H1 (cell line): ENCODE results near the gene ATAT1. TPM values are rescaled to one million over a fixed set of nuclear protein-coding genes. Genes with fewer than 3 reads are reported as not detected.

Source experiments
- CTCF ChIA-PET: fragments of 300-600 bp; sonication (Branson Sonifier 250); formaldehyde crosslinking; loops from one replicate; lab custom pipeline; 2021; ENCODE audit not compliant: partially characterized antibody; lab: Charles Lee
- POLR2A ChIA-PET: fragments of 300-600 bp; sonication (Branson Sonifier 250); formaldehyde crosslinking; loops from one replicate; lab custom pipeline; 2021; ENCODE audit warnings: inconsistent platforms; ENCODE audit not compliant: partially characterized antibody; lab: Charles Lee
- DNase-seq, 2 experiments: peaks; one replicate each; pipeline versions ENCODE4 v3.0.0 to v3.0.0-alpha.2; 2010 to 2022; ENCODE audit warnings: low spot score in 2 of 2, low read depth in 1 of 2, mixed read lengths in 1 of 2
- FAIRE-seq: peaks from 2 replicates; lab custom pipeline; 2011; peaks lifted over from hg19 to GRCh38; lab: Jason Lieb, UNC
- H2AFZ ChIP-seq: 2 replicates; pipeline ENCODE4 v1.8.1; 2012; ENCODE audit warnings: low read length, inconsistent platforms
- H2AK5ac ChIP-seq: 2 replicates; pipeline ENCODE4 v1.6.1; 2013; ENCODE audit warnings: low read depth, low read length
- H2BK120ac ChIP-seq: replicated peaks from 2 replicates; pipeline ENCODE3; 2013; ENCODE audit warnings: low read depth, low read length, inconsistent platforms
- H2BK12ac ChIP-seq: 2 replicates; pipeline ENCODE4 v1.6.1; 2013; ENCODE audit warnings: low read depth, low read length
- H2BK15ac ChIP-seq: 2 replicates; pipeline ENCODE4 v1.6.1; 2013; ENCODE audit warnings: low read length
- H2BK20ac ChIP-seq: 2 replicates; pipeline ENCODE4 v1.6.1; 2013; ENCODE audit warnings: low read length
- H2BK5ac ChIP-seq: 2 replicates; pipeline ENCODE4 v1.6.1; 2013; ENCODE audit warnings: low read depth, low read length
- H3K14ac ChIP-seq: 2 replicates; pipeline ENCODE4 v1.6.1; 2013; ENCODE audit warnings: inconsistent platforms; ENCODE audit not compliant: insufficient read length
- H3K18ac ChIP-seq: 2 replicates; pipeline ENCODE4 v1.6.1; 2013; ENCODE audit warnings: low read length; ENCODE audit errors: extremely low read depth
- H3K23ac ChIP-seq: 2 replicates; pipeline ENCODE4 v1.6.1; 2013; ENCODE audit warnings: inconsistent platforms; ENCODE audit not compliant: insufficient read length
- H3K23me2 ChIP-seq: 2 replicates; pipeline ENCODE4 v1.6.1; 2013; ENCODE audit warnings: low read depth, low read length
- H3K27ac ChIP-seq: 2 replicates; pipeline ENCODE4 v1.6.1; 2011; ENCODE audit warnings: low read depth, low read length, inconsistent platforms
- H3K27me3 ChIP-seq, 4 experiments: replicated peaks in 1 of 4; 1 replicate in 1 of 4; 2 replicates in 3 of 4; pipeline versions ENCODE4 v1.6.1 to v1.8.1; 2011 to 2013; ENCODE audit warnings: low read length in 3 of 4, mild to moderate bottlenecking in 3 of 4, inconsistent platforms in 2 of 4, mixed read lengths in 2 of 4, moderate library complexity in 1 of 4; ENCODE audit not compliant: control insufficient read depth in 3 of 4, insufficient read depth in 3 of 4; ENCODE audit errors: extremely low read depth in 1 of 4
- H3K36me3 ChIP-seq, 4 experiments: 2 replicates each; pipeline versions ENCODE4 v1.6.1 to v1.8.1; 2011 to 2013; ENCODE audit warnings: mild to moderate bottlenecking in 4 of 4, low read length in 3 of 4, moderate library complexity in 2 of 4, control low read depth in 1 of 4, inconsistent platforms in 1 of 4; ENCODE audit not compliant: insufficient read depth in 4 of 4, control insufficient read depth in 2 of 4
- H3K4ac ChIP-seq: replicated peaks from 2 replicates; pipeline ENCODE3; 2013; ENCODE audit warnings: low read length, low read depth, mixed read lengths, inconsistent platforms; ENCODE audit not compliant: insufficient read length
- H3K4me1 ChIP-seq, 4 experiments: replicated peaks in 1 of 4; 1 replicate in 1 of 4; 2 replicates in 3 of 4; pipeline versions ENCODE4 v1.6.1 to v1.8.1; 2011 to 2013; ENCODE audit warnings: low read length in 3 of 4, inconsistent platforms in 2 of 4, mixed read lengths in 1 of 4; ENCODE audit not compliant: insufficient read depth in 4 of 4, control insufficient read depth in 3 of 4
- H3K4me2 ChIP-seq, 2 experiments: 2 replicates each; pipeline versions ENCODE4 v1.6.1 to v1.8.1; 2011 to 2013; ENCODE audit warnings: low read depth in 2 of 2, low read length in 2 of 2, control low read depth in 1 of 2, inconsistent platforms in 1 of 2, mild to moderate bottlenecking in 1 of 2; ENCODE audit not compliant: insufficient read depth in 1 of 2
- H3K4me3 ChIP-seq, 4 experiments: fragments of 200-600, 300-600 bp in 1 of 4; sonication (generic), shearing (Covaris generic), sonication (Bioruptor Twin) in 1 of 4; 2 replicates each; pipeline versions ENCODE4 v1.5.1 to v1.8.1; 2011 to 2016; ENCODE audit warnings: low read length in 4 of 4, low read depth in 3 of 4, control low read depth in 2 of 4, inconsistent platforms in 2 of 4, mild to moderate bottlenecking in 2 of 4, mixed read lengths in 1 of 4, moderate library complexity in 1 of 4; ENCODE audit not compliant: insufficient read depth in 2 of 4; ENCODE audit errors: extremely low read depth in 1 of 4
- H3K56ac ChIP-seq: replicated peaks from 2 replicates; pipeline ENCODE3; 2013; ENCODE audit warnings: low read depth, mild to moderate bottlenecking, mixed read lengths, low read length, inconsistent platforms; ENCODE audit not compliant: insufficient read length
- H3K79me1 ChIP-seq: 2 replicates; pipeline ENCODE4 v1.6.1; 2013; ENCODE audit warnings: low read depth, low read length, control low read depth
- H3K79me2 ChIP-seq, 2 experiments: 2 replicates each; pipeline versions ENCODE4 v1.6.1 to v1.8.1; 2012 to 2013; ENCODE audit warnings: low read length in 2 of 2, mild to moderate bottlenecking in 2 of 2, inconsistent platforms in 1 of 2; ENCODE audit not compliant: insufficient read depth in 2 of 2, control insufficient read depth in 1 of 2
- H3K9ac ChIP-seq, 4 experiments: replicated peaks in 1 of 4; 1 replicate in 1 of 4; 2 replicates in 3 of 4; pipeline versions ENCODE4 v1.6.1 to v1.8.1; 2011 to 2013; ENCODE audit warnings: low read depth in 3 of 4, low read length in 3 of 4, control low read depth in 2 of 4, mild to moderate bottlenecking in 2 of 4, moderate library complexity in 2 of 4, inconsistent platforms in 1 of 4; ENCODE audit errors: extremely low read depth in 1 of 4
- H3K9me3 ChIP-seq, 2 experiments: 2 replicates each; pipeline versions ENCODE4 v1.6.1 to v1.8.1; 2012 to 2013; ENCODE audit warnings: mild to moderate bottlenecking in 2 of 2, moderate library complexity in 2 of 2, control low read depth in 1 of 2, inconsistent platforms in 1 of 2, low read depth in 1 of 2, low read length in 1 of 2, mixed read lengths in 1 of 2; ENCODE audit not compliant: insufficient read depth in 2 of 2
- H4K20me1 ChIP-seq, 2 experiments: replicated peaks in 1 of 2; 2 replicates each; pipeline versions ENCODE3 to v1.8.1; 2011 to 2013; ENCODE audit warnings: inconsistent platforms in 2 of 2, low read length in 2 of 2, mild to moderate bottlenecking in 1 of 2; ENCODE audit not compliant: insufficient read depth in 2 of 2, control insufficient read depth in 1 of 2
- H4K5ac ChIP-seq: 2 replicates; pipeline ENCODE4 v1.6.1; 2013; ENCODE audit warnings: low read length, low read depth, mixed read lengths, inconsistent platforms; ENCODE audit not compliant: insufficient read length
- H4K8ac ChIP-seq: 2 replicates; pipeline ENCODE4 v1.8.0; 2013; ENCODE audit warnings: mild to moderate bottlenecking, moderate library complexity, low read length, inconsistent platforms; ENCODE audit not compliant: insufficient read depth; ENCODE audit errors: extremely low read depth
- H4K91ac ChIP-seq: replicated peaks from 2 replicates; pipeline ENCODE3; 2013; ENCODE audit warnings: low read length, mixed read lengths, inconsistent platforms; ENCODE audit not compliant: insufficient read length
- ATF3 ChIP-seq: IDR thresholded peaks from 2 replicates; pipeline ENCODE4 v1.6.1; 2011; ENCODE audit warnings: low read depth, mild to moderate bottlenecking, low read length; ENCODE audit not compliant: insufficient read depth
- CBX8 ChIP-seq: fragments of 300-800, 300-1000 bp; sonication (generic); IDR thresholded peaks from 2 replicates; pipeline ENCODE4 v1.7.1; 2016; ENCODE audit warnings: low read depth, low read length, borderline replicate concordance
- CTBP2 ChIP-seq: IDR thresholded peaks from 2 replicates; pipeline ENCODE4 v1.7.0; 2011; ENCODE audit warnings: borderline replicate concordance, mild to moderate bottlenecking, moderate library complexity, mixed read lengths, low read length; ENCODE audit not compliant: insufficient read depth, insufficient read length
- GTF2F1 ChIP-seq: IDR thresholded peaks from 2 replicates; pipeline ENCODE4 v1.6.1; 2012; ENCODE audit warnings: low read depth, low read length, improper control_type of control experiment, borderline replicate concordance
- JUN ChIP-seq: IDR thresholded peaks from 2 replicates; pipeline ENCODE4 v1.6.1; 2011; ENCODE audit warnings: low read depth, mild to moderate bottlenecking, improper control_type of control experiment, low read length
- MAX ChIP-seq: IDR thresholded peaks from 2 replicates; pipeline ENCODE4 v1.6.1; 2012; ENCODE audit warnings: inconsistent platforms
- POU5F1 ChIP-seq: IDR thresholded peaks from 2 replicates; pipeline ENCODE4 v1.6.1; 2011; ENCODE audit warnings: low read depth, mild to moderate bottlenecking, low read length, moderate library complexity
- SP1 ChIP-seq: IDR thresholded peaks from 2 replicates; pipeline ENCODE4 v1.6.1; 2011; ENCODE audit warnings: low read depth, low read length
- SP2 ChIP-seq: IDR thresholded peaks from 2 replicates; pipeline ENCODE4 v1.6.1; 2012; ENCODE audit warnings: mild to moderate bottlenecking, low read length, inconsistent platforms
- SP4 ChIP-seq: IDR thresholded peaks from 2 replicates; pipeline ENCODE4 v1.6.1; 2012; ENCODE audit warnings: low read length, inconsistent platforms
- SRF ChIP-seq: IDR thresholded peaks from 2 replicates; pipeline ENCODE4 v1.6.1; 2011; ENCODE audit warnings: mild to moderate bottlenecking, low read depth, low read length, moderate library complexity
- YY1 ChIP-seq: IDR thresholded peaks from 2 replicates; pipeline ENCODE4 v1.6.1; 2011; ENCODE audit warnings: low read depth, mild to moderate bottlenecking, low read length
- ZNF274 ChIP-seq: IDR thresholded peaks from 2 replicates; pipeline ENCODE4 v1.7.0; 2012; ENCODE audit warnings: low read length, borderline replicate concordance; ENCODE audit errors: extremely low read depth
- WGBS, 2 experiments: shearing (Covaris generic) in 1 of 2; methylation state at CpG; one replicate each; pipeline versions ENCODE4 v1.1.6 to v1.1.7; 2013 to 2015; ENCODE audit warnings: low lambda C conversion rate in 2 of 2, mixed read lengths in 2 of 2, inconsistent platforms in 1 of 2, low coverage in 1 of 2, missing lambda C conversion rate in 1 of 2; ENCODE audit not compliant: insufficient replicate concordance in 2 of 2, insufficient coverage in 1 of 2, insufficient read length in 1 of 2; ENCODE audit errors: extremely low coverage in 1 of 2, missing lambda C conversion rate in 1 of 2; 5-methylcytosine and 5-hydroxymethylcytosine counted together
- polyA plus RNA-seq, 7 experiments: library from polyadenylated mRNA; depleted of rRNA in 3 of 7; stranded (reverse) in 5 of 7; unstranded in 2 of 7; fragments of >200 nt in 5 of 7; fragments of 200-250 nt in 2 of 7; gene quantifications; 1 replicate in 5 of 7; 2 replicates in 1 of 7; 4 replicates in 1 of 7; pipeline versions ENCODE4 v1.2.1 to v1.2.3, GENCODE V29; 2011 to 2013; ENCODE audit warnings: missing spikeins in 2 of 7, mixed read lengths in 2 of 7
- total RNA-seq: library from RNA; stranded (reverse); fragmentation: NEBNext Ultra II Directional; extraction: Animal tissue kit (Norgen Biotek cat#: 25700); gene quantifications from 2 replicates; pipeline ENCODE4 v1.2.1, GENCODE V29; 2021

The ATAT1 gene
- total and polyA plus RNA-seq, 2 of the 8 experiments (the other 6 are each of a cell fraction or from before 2014, with no cell fraction given): 14.4 to 14.6 TPM

GRCh38 chr6:30681766-30682142 is 55.1 kb downstream of the ATAT1 start:
- CTCF ChIA-PET: interaction anchor here (0.6 to 11.0 kb wide), 10 partner anchors 9 to 137 kb away, joined by 3 to 147 read pairs (median 5); partner anchors contain the start of genes DHX16, FLOT1, MDC1 and NRM
- H3K4me2 ChIP-seq: no peak overlapping the region
- FAIRE-seq: no peak
- H3K4me1 ChIP-seq: peaks cover 7 to 32% (median 21%) of the 10 kb centered on the region in 4 experiments
- no peak overlapping the region for H3K4ac ChIP-seq
- H3K79me2 ChIP-seq: peaks cover 0 to 18% of the 10 kb centered on the region in 2 experiments; a peak in 3 of 4 replicates
- H3K27ac ChIP-seq: no peak overlapping the region
- no peak overlapping the region for H4K91ac ChIP-seq
- no peak overlapping the region; the same call in 1 of the 2 replicates for H2BK5ac ChIP-seq
- no peaks in the 10 kb centered on the region; a peak in 2 of 8 replicates for H3K36me3 ChIP-seq
- 86% methylated on average over 4 of the region's 4 CpGs; no CpG with 5 or more reads in 1 of the 2 experiments for WGBS, 2 experiments
- no peak overlapping the region for H2BK12ac ChIP-seq
- H3K14ac ChIP-seq: no peak overlapping the region
- no peak overlapping the region for H2BK120ac ChIP-seq
- DNase-seq: no peak
- H2BK15ac ChIP-seq: peak overlapping the region; percentile 88; the same call in 1 of the 2 replicates
- no peak overlapping the region for H2BK20ac ChIP-seq
- no peak overlapping the region for H4K8ac ChIP-seq
- peaks cover 3 to 9% of the 10 kb centered on the region in 2 experiments for H4K20me1 ChIP-seq
- POLR2A ChIA-PET: interaction anchor here (0.5 to 18.7 kb wide), 5 partner anchors 15 to 43 kb away, joined by 4 to 388 read pairs (median 4); partner anchors contain the start of genes MDC1 and TUBB
- peaks cover 4% of the 10 kb centered on the region; the same call in 1 of the 2 replicates for H3K79me1 ChIP-seq
- no peak overlapping the region for H3K23ac ChIP-seq
- H3K9ac ChIP-seq: no peak overlapping the region
- H3K18ac ChIP-seq: no peak overlapping the region
- H3K56ac ChIP-seq: no peak overlapping the region
- H4K5ac ChIP-seq: no peak overlapping the region
- H3K9me3 ChIP-seq: no peaks in the 10 kb centered on the region
- H2AK5ac ChIP-seq: no peak overlapping the region
- no peak overlapping the region; a peak in 2 of 8 replicates for H3K4me3 ChIP-seq
- H3K27me3 ChIP-seq: no peaks in the 10 kb centered on the region
- H2AFZ ChIP-seq: no peak overlapping the region
- H3K23me2 ChIP-seq: peaks cover 9% of the 10 kb centered on the region
- TF ChIP-seq GTF2F1 (no peak), JUN (no peak), CTBP2 (no peak), SRF (no peak), POU5F1 (no peak), ATF3 (no peak), SP1 (no peak), SP2 (no peak), MAX (no peak), SP4 (no peak), CBX8 (no peak), YY1 (no peak), ZNF274 (no peak)
